ENCODE results near the gene GRAP2.
"Not testable (repeated sequence)": the region's sequence is repeated elsewhere in the genome, so short reads cannot be mapped to it uniquely, and the experiment has no call there.

GRAP2 gene

GRCh38 chr22:39946503-39947219 is 45.8 kb downstream of the GRAP2 start:
- Histone ChIP-seq H3K9me3 (ENCODE audit: control insufficient read depth, insufficient read depth, low read depth, low read length) (no peaks in the 10 kb centered on the region), H3K4me3 (ENCODE audit: low read depth, low read length) (peak overlapping the region; percentile 4; the same call in 1 of the 2 replicates), H3K27ac (ENCODE audit: low read depth, low read length) (no peak overlapping the region), H3K27me3 (ENCODE audit: control insufficient read depth, insufficient read depth, low read length) (no peaks in the 10 kb centered on the region), H3K4me1 (ENCODE audit: control insufficient read depth, insufficient read depth, low read length) (peaks cover 50% of the 10 kb centered on the region), H3K36me3 (ENCODE audit: control insufficient read depth, insufficient read depth, low read length) (no peaks in the 10 kb centered on the region), H3K9ac (ENCODE audit: low read length) (peak overlapping the region; percentile 56)

- Histone ChIP-seq H3K9ac (ENCODE audit: low read length) (peak overlapping the region; percentile 56), H3K27ac (ENCODE audit: low read depth, low read length) (no peak overlapping the region; the same call in 1 of the 2 replicates), H3K4me1 (ENCODE audit: control insufficient read depth, insufficient read depth, low read length) (peaks cover 48% of the 10 kb centered on the region), H3K9me3 (ENCODE audit: control insufficient read depth, insufficient read depth, low read depth, low read length) (no peaks in the 10 kb centered on the region), H3K27me3 (ENCODE audit: control insufficient read depth, insufficient read depth, low read length) (no peaks in the 10 kb centered on the region), H3K36me3 (ENCODE audit: control insufficient read depth, insufficient read depth, low read length) (no peaks in the 10 kb centered on the region), H3K4me3 (ENCODE audit: low read depth, low read length) (peak overlapping the region; percentile 4; the same call in 1 of the 2 replicates)
Observed at GRCh38 chr22:39947220-39948216, 46.6 kb downstream of the GRAP2 start.

- no peaks in the 10 kb centered on the region for H3K27me3 ChIP-seq (ENCODE audit: control insufficient read depth, insufficient read depth, low read length)
- no peaks in the 10 kb centered on the region for H3K36me3 ChIP-seq (ENCODE audit: control insufficient read depth, insufficient read depth, low read length)
- no peak overlapping the region for H3K4me3 ChIP-seq (ENCODE audit: low read depth, low read length)
- peaks cover 34% of the 10 kb centered on the region for H3K4me1 ChIP-seq (ENCODE audit: control insufficient read depth, insufficient read depth, low read length)
- no peak overlapping the region for H3K9ac ChIP-seq (ENCODE audit: low read length)
- no peak overlapping the region for H3K27ac ChIP-seq (ENCODE audit: low read depth, low read length)
- no peaks in the 10 kb centered on the region for H3K9me3 ChIP-seq (ENCODE audit: control insufficient read depth, insufficient read depth, low read depth, low read length)
Observed at GRCh38 chr22:39949964-39950737, 49.3 kb downstream of the GRAP2 start.

GRCh38 chr22:39951603-39952293 is 50.9 kb downstream of the GRAP2 start:
- H3K9ac ChIP-seq (ENCODE audit: low read length); H3K27ac ChIP-seq (ENCODE audit: low read depth, low read length); H3K27me3 ChIP-seq (ENCODE audit: control insufficient read depth, insufficient read depth, low read length); H3K36me3 ChIP-seq (ENCODE audit: control insufficient read depth, insufficient read depth, low read length); H3K4me3 ChIP-seq (ENCODE audit: low read depth, low read length); H3K9me3 ChIP-seq (ENCODE audit: control insufficient read depth, insufficient read depth, low read depth, low read length): not testable (repeated sequence)
- peaks cover 23% of the 10 kb centered on the region for H3K4me1 ChIP-seq (ENCODE audit: control insufficient read depth, insufficient read depth, low read length)

GRCh38 chr22:39952347-39952746 is 51.5 kb downstream of the GRAP2 start:
- H3K9ac ChIP-seq (ENCODE audit: low read length) = no peak overlapping the region
- no peak overlapping the region for H3K4me3 ChIP-seq (ENCODE audit: low read depth, low read length)
- no peaks in the 10 kb centered on the region for H3K9me3 ChIP-seq (ENCODE audit: control insufficient read depth, insufficient read depth, low read depth, low read length)
- H3K27me3 ChIP-seq (ENCODE audit: control insufficient read depth, insufficient read depth, low read length) = no peaks in the 10 kb centered on the region
- peaks cover 20% of the 10 kb centered on the region for H3K4me1 ChIP-seq (ENCODE audit: control insufficient read depth, insufficient read depth, low read length)
- H3K27ac ChIP-seq (ENCODE audit: low read depth, low read length) = no peak overlapping the region
- no peaks in the 10 kb centered on the region for H3K36me3 ChIP-seq (ENCODE audit: control insufficient read depth, insufficient read depth, low read length)

- H3K9ac ChIP-seq (ENCODE audit: low read length) = no peak overlapping the region
Observed at GRCh38 chr22:39953101-39953500, 52.2 kb downstream of the GRAP2 start.

GRCh38 chr22:39954584-39955055 is 53.7 kb downstream of the GRAP2 start:
- H3K4me1 ChIP-seq (ENCODE audit: control insufficient read depth, insufficient read depth, low read length) = peaks cover 23% of the 10 kb centered on the region
- no peak overlapping the region for H3K27ac ChIP-seq (ENCODE audit: low read depth, low read length)
- no peaks in the 10 kb centered on the region for H3K27me3 ChIP-seq (ENCODE audit: control insufficient read depth, insufficient read depth, low read length)
- no peaks in the 10 kb centered on the region for H3K36me3 ChIP-seq (ENCODE audit: control insufficient read depth, insufficient read depth, low read length)
- H3K4me3 ChIP-seq (ENCODE audit: low read depth, low read length) = no peak overlapping the region
- H3K9me3 ChIP-seq (ENCODE audit: control insufficient read depth, insufficient read depth, low read depth, low read length) = no peaks in the 10 kb centered on the region
- H3K9ac ChIP-seq (ENCODE audit: low read length) = no peak overlapping the region

More at GRCh38 chr22:39953101-39953500, 52.2 kb downstream of the GRAP2 start:
- Histone ChIP-seq H3K27me3 (ENCODE audit: control insufficient read depth, insufficient read depth, low read length) (no peaks in the 10 kb centered on the region), H3K4me3 (ENCODE audit: low read depth, low read length) (no peak overlapping the region), H3K27ac (ENCODE audit: low read depth, low read length) (no peak overlapping the region), H3K4me1 (ENCODE audit: control insufficient read depth, insufficient read depth, low read length) (peaks cover 15% of the 10 kb centered on the region), H3K36me3 (ENCODE audit: control insufficient read depth, insufficient read depth, low read length) (no peaks in the 10 kb centered on the region), H3K9me3 (ENCODE audit: control insufficient read depth, insufficient read depth, low read depth, low read length) (no peaks in the 10 kb centered on the region)

- no peaks in the 10 kb centered on the region for H3K36me3 ChIP-seq (ENCODE audit: control insufficient read depth, insufficient read depth, low read length)
- H3K27me3 ChIP-seq (ENCODE audit: control insufficient read depth, insufficient read depth, low read length) = peaks cover 3% of the 10 kb centered on the region
- H3K27ac ChIP-seq (ENCODE audit: low read depth, low read length) = no peak overlapping the region
- H3K9ac ChIP-seq (ENCODE audit: low read length) = no peak overlapping the region
- no peaks in the 10 kb centered on the region for H3K9me3 ChIP-seq (ENCODE audit: control insufficient read depth, insufficient read depth, low read depth, low read length)
- no peak overlapping the region for H3K4me3 ChIP-seq (ENCODE audit: low read depth, low read length)
- H3K4me1 ChIP-seq (ENCODE audit: control insufficient read depth, insufficient read depth, low read length) = peaks cover 28% of the 10 kb centered on the region
Observed at GRCh38 chr22:39955675-39956074, 54.8 kb downstream of the GRAP2 start.

- Histone ChIP-seq H3K4me1 (ENCODE audit: control insufficient read depth, insufficient read depth, low read length) (peaks cover 28% of the 10 kb centered on the region), H3K9ac (ENCODE audit: low read length) (no peak overlapping the region), H3K4me3 (ENCODE audit: low read depth, low read length) (no peak overlapping the region), H3K27me3 (ENCODE audit: control insufficient read depth, insufficient read depth, low read length) (peaks cover 3% of the 10 kb centered on the region), H3K36me3 (ENCODE audit: control insufficient read depth, insufficient read depth, low read length) (no peaks in the 10 kb centered on the region), H3K9me3 (ENCODE audit: control insufficient read depth, insufficient read depth, low read depth, low read length) (no peaks in the 10 kb centered on the region), H3K27ac (ENCODE audit: low read depth, low read length) (no peak overlapping the region)
Observed at GRCh38 chr22:39956932-39957664, 56.2 kb downstream of the GRAP2 start.

All from HUES6 (cell line).